AG04449 (cell line): ENCODE measurements around the gene MYCN.

Experiments used
- CTCF ChIA-PET: fragments of 350-600 bp; formaldehyde crosslinking; extraction: SDS; loops from one replicate; lab custom pipeline; 2021; ENCODE audit warnings: antibody characterized with exemption; lab: Yijun Ruan, JAX
- POLR2A ChIA-PET: fragments of 400-600, 350-600 bp; formaldehyde crosslinking; extraction: SDS; loops from one replicate; lab custom pipeline; 2020; ENCODE audit warnings: antibody characterized with exemption, inconsistent platforms; lab: Yijun Ruan, JAX
- DNase-seq: peaks from one replicate; pipeline ENCODE4 v3.0.0-alpha.2; 2010; ENCODE audit warnings: low read depth, low spot score
- H3K4me3 ChIP-seq: 2 replicates; pipeline ENCODE4 v1.5.1; 2011; ENCODE audit warnings: low read depth, mild to moderate bottlenecking, control low read depth, low read length
- TF ChIP-seq, protein P1 (sequence below): IDR thresholded peaks from one replicate; pipeline ENCODE4 v1.5.1; 2011; ENCODE audit warnings: mild to moderate bottlenecking, moderate library complexity, low read length, control low read depth, inconsistent platforms; ENCODE audit not compliant: insufficient read depth; ENCODE audit errors: missing control alignments

Gene MYCN

DNA sequence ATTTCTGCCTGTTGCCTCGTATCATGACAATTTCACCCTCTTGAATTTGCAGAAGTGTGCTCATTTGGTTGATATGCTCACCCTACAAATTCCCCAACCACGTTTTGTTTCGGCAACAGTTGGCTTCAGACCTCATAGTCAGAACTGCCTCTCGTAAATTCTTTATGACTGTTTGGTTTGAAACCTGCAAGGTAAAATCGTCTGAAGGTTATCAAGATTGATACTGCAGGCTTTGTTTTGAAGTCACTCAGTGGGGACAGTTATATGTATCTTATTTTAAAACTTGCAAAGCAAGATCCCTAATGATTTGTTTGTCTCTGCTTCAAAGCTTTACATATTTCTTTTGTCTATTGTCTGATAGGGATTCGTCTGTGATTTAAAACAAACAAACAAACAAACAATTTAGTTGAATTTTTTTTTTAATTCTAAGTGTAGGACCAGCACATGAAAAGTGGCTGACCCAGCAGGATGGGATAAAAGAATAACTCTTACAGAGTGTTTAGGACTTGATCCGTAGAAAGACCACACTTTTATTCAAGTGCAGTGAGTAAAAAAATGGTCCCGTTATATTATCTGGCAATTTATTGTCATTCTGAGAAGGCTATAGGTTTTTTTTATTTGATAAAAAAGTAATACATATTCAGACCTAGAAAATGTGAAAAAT, 45.7 kb upstream of the MYCN start:
- ChIA-PET CTCF (no interaction called here), POLR2A (no interaction called here)
- no peak overlapping the region for H3K4me3 ChIP-seq
- TF ChIP-seq, protein P1, sequence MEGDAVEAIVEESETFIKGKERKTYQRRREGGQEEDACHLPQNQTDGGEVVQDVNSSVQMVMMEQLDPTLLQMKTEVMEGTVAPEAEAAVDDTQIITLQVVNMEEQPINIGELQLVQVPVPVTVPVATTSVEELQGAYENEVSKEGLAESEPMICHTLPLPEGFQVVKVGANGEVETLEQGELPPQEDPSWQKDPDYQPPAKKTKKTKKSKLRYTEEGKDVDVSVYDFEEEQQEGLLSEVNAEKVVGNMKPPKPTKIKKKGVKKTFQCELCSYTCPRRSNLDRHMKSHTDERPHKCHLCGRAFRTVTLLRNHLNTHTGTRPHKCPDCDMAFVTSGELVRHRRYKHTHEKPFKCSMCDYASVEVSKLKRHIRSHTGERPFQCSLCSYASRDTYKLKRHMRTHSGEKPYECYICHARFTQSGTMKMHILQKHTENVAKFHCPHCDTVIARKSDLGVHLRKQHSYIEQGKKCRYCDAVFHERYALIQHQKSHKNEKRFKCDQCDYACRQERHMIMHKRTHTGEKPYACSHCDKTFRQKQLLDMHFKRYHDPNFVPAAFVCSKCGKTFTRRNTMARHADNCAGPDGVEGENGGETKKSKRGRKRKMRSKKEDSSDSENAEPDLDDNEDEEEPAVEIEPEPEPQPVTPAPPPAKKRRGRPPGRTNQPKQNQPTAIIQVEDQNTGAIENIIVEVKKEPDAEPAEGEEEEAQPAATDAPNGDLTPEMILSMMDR = no peak
- DNase-seq = no peak

DNA sequence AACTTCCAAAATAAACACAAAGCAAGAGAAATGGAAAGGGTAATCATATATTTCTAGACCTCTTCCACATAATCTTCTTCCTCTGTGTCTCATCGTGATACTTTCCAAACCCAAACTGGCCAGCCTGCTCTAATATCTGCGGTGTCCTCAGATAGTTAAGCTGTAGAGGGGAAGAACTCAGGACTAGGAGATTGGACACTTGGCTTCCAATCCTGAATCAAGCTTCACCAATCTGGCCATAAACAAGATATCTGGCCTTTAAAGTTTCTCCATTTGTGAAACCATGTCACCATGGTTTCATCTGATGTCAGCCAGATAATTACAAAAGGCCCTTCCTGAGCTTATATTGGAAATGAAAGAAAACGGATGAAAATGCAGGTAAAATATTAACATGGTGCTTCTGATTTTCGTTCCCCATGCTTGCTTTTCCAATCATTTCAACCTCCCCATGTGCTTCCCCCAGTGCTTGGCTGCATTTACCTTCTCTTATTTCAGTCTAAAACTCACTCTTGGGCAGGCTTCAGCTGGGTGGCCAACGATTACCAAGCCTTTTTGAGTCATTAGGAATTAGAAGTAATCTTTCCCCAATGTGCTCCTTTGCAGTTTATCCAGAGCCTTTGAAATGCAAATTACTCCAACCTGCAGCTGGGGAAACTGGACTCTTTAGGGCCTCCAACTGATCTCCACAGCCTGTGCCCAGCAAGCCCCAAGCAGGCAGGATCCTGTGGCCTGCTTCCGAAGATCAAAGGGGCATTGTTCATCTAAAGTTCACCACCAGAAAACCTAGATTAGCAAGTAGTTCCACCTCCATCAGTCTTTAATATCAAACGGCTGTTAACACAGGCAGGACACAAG, 44.5 kb upstream of the MYCN start:
- POLR2A ChIA-PET = no interaction called here
- TF ChIP-seq, protein P1 = no peak
- no peak overlapping the region for H3K4me3 ChIP-seq
- DNase-seq = no peak
- CTCF ChIA-PET = no interaction called here

DNA sequence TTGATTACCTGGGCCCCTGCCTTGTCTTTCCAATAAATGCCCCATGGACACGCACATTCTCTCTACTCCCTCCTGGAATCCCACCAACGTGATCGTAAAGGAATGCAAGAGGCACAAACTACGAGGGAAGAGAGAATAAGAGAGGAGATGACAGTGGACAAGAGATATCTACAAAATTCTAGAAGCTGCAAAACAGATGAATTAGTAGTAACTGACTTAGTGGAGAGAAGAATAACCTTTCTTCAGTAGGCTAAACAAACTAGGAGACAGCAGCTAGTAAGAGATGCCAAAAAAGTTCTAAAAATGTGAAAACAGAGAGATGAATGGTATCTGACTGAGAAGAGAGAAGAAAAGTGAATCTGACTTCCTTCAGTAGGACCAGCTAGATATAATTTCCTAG, 43.5 kb upstream of the MYCN start:
- H3K4me3 ChIP-seq = no peak overlapping the region
- TF ChIP-seq, protein P1 = no peak
- no peak for DNase-seq
- ChIA-PET POLR2A (no interaction called here), CTCF (no interaction called here)

DNA sequence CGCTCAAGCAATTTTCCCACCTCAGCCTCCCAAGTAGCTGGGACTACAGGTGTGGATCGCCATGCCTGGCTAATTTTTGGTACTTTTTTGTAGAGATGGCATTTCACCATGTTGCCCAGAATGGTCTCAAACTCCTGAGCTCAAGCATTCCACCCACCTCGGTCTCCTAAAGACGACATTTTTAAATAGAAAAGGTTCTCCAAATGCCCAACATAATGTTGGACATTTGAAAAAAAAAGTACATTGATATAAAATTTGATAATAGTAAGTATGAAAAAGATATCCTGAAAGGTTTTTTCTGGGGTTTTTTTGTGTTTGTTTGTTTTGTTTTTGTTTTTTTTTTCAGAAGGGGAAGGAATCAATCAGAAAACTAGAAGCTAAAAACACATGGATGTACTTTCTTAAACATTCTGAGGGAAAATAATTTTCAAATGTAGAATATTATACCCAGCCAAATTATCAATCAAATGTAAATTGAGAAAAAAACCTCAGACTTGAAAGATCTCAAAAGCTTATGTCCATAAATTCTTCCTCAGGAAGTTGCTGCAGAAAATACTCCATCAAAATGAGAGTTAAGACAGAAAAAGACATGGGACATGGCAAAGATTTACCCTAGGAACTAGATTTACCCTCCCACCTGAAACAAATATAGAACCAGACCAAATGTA, 42.8 kb upstream of the MYCN start:
- CTCF ChIA-PET = no interaction called here
- no peak for DNase-seq
- POLR2A ChIA-PET = no interaction called here
- TF ChIP-seq, protein P1 = no peak
- H3K4me3 ChIP-seq = no peak overlapping the region

DNA sequence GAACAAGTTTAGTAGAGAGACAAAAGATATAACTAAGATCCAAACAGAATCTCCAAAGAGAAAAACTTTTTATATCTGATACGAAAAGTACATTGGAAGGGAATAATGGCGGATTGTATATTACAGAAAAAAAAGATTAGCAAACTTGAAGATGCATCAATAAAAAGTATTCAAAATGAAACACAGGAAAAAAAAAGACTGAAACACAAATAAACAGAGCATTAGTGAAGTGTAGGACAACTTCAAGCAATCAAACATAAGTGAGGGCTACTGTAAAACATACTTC, 41.1 kb upstream of the MYCN start:
- no peak overlapping the region for H3K4me3 ChIP-seq
- ChIA-PET POLR2A (no interaction called here), CTCF (no interaction called here)
- TF ChIP-seq, protein P1 = no peak
- no peak for DNase-seq
